ENCODE results near the gene DLGAP1. TPM values are rescaled to one million over a fixed set of nuclear protein-coding genes. Genes with fewer than 3 reads are reported as not detected.

Gene DLGAP1
- total RNA-seq, 1 donor from 2014 or later = 0.63 TPM

- DNase-seq (ENCODE audit: low read depth) = no peak
- no peak overlapping the region for H3K4me3 ChIP-seq (ENCODE audit: low read depth, low read length)
- no peak for TF ChIP-seq CTCF (conservative IDR thresholded peaks at IDR 0.05; ENCODE audit: low read depth, low read length)
These were observed 60.4 kb downstream of the DLGAP1 start for GRCh38 chr18:4394700-4395099.

DNA sequence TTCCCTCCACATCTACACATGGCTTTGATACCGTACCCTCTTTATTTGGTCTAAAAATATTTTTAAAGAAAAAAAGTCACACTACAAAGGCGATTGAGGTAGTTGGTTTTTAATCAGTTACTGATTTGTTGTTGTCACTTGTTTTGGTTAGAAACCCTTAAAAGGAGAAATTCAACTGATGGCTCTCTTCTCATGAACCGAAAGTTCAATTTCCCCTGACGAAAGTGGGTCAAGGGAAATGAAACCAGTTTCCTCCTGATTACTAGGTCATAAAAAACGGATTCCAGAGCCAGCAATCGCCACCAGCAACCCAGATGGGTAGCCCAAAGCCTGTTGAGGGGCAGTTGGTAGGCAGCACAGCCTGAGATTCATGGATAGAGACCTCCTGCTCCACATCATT lies 63.2 kb downstream of the DLGAP1 start:
- no peak for TF ChIP-seq CTCF (conservative IDR thresholded peaks at IDR 0.05; ENCODE audit: low read depth, low read length)
- DNase-seq (ENCODE audit: low read depth) = no peak
- H3K4me3 ChIP-seq (ENCODE audit: low read depth, low read length) = no peak overlapping the region

DNA sequence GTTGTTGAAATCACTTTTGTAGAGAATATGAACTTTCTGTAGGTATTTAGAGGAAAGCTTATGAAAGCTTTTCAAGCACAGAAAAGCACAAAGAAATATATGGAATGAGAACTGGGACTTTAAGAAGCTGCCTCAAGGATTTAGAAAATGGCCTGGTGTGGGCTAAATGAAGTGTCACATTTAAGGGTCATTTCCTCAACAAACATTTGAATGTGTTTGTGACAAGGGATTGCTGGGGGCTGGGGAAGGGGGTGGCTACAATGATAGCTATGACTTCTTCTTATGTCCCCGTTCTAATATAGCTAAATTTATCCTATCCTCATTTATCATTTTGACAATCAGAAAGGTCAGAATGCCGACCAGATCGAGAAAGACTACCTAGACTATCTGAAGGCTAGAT lies 69.2 kb downstream of the DLGAP1 start:
- no peak for DNase-seq (ENCODE audit: low read depth)
- no peak overlapping the region for H3K4me3 ChIP-seq (ENCODE audit: low read depth, low read length)
- TF ChIP-seq CTCF (conservative IDR thresholded peaks at IDR 0.05; ENCODE audit: low read depth, low read length) = no peak

GRCh38 chr18:4384932-4385331 lies 70.2 kb downstream of the DLGAP1 start:
- TF ChIP-seq CTCF (conservative IDR thresholded peaks at IDR 0.05; ENCODE audit: low read depth, low read length) = no peak
- no peak for DNase-seq (ENCODE audit: low read depth)
- H3K4me3 ChIP-seq (ENCODE audit: low read depth, low read length) = no peak overlapping the region

GRCh38 chr18:4374564-4374963 lies 80.5 kb downstream of the DLGAP1 start:
- TF ChIP-seq CTCF (conservative IDR thresholded peaks at IDR 0.05; ENCODE audit: low read depth, low read length) = no peak
- H3K4me3 ChIP-seq (ENCODE audit: low read depth, low read length) = no peak overlapping the region
- DNase-seq (ENCODE audit: low read depth) = no peak

- no peak for TF ChIP-seq CTCF (conservative IDR thresholded peaks at IDR 0.05; ENCODE audit: low read depth, low read length)
- no peak for DNase-seq (ENCODE audit: low read depth)
- H3K4me3 ChIP-seq (ENCODE audit: low read depth, low read length) = no peak overlapping the region
These were observed 85.4 kb downstream of the DLGAP1 start for GRCh38 chr18:4369705-4370104.

- no peak for DNase-seq (ENCODE audit: low read depth)
- no peak overlapping the region for H3K4me3 ChIP-seq (ENCODE audit: low read depth, low read length)
- no peak for TF ChIP-seq CTCF (conservative IDR thresholded peaks at IDR 0.05; ENCODE audit: low read depth, low read length)
These were observed 94.8 kb downstream of the DLGAP1 start for GRCh38 chr18:4360221-4360715.
